Suprapubic skin (tissue), 2 donors: Measurements from ENCODE around the gene ZNF677.

Source experiments
- EP300 ChIP-seq: sonication (generic); formaldehyde crosslinking; IDR thresholded peaks from one replicate; pipeline ENCODE4 v1.6.1; 2017; ENCODE audit warnings: antibody characterized with exemption
- POLR2A ChIP-seq, 2 donors: fragments of 450-650 bp; IDR thresholded peaks; one replicate each; pipeline ENCODE4 v1.6.1; 2017; ENCODE audit warnings: antibody characterized with exemption in 2 of 2, mild to moderate bottlenecking in 2 of 2, moderate library complexity in 2 of 2

DNA sequence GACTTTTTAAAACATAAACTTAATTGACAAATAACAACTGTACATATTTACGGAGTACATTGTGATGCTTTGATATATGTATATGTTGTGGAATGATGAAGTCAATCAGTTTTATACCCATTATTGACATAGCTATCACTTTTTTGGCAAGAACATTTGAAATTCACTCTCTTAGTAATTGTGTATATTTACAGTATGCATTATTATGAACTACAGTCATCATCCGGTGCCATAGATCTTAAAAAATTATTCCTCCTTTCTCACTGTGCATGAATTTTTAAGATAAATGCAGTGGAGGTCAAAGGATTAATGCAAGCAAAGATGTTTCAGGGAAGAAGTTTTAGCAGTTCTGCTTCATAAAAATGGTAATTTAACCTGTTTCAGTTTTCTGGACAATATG is 20.8 kb upstream of the ZNF677 start:
- TF ChIP-seq EP300 (no peak), POLR2A (IDR thresholded peaks at IDR 0.05) (no peak)
